Breast epithelium (tissue), 3 donors: ENCODE results near the gene GPX3.

Experiments
- POLR2A ChIP-seq: fragments of 450-650 bp; IDR thresholded peaks from one replicate; pipeline ENCODE4 v1.6.1; 2016; ENCODE audit warnings: antibody characterized with exemption, mild to moderate bottlenecking, moderate library complexity
- TF ChIP-seq, protein P1 (sequence below), 3 donors: fragments of 450-650 bp; IDR thresholded peaks; one replicate each; pipeline ENCODE4 v1.5.1; 2016 to 2017; ENCODE audit warnings: antibody characterized with exemption in 3 of 3, mild to moderate bottlenecking in 3 of 3, moderate library complexity in 3 of 3

DNA sequence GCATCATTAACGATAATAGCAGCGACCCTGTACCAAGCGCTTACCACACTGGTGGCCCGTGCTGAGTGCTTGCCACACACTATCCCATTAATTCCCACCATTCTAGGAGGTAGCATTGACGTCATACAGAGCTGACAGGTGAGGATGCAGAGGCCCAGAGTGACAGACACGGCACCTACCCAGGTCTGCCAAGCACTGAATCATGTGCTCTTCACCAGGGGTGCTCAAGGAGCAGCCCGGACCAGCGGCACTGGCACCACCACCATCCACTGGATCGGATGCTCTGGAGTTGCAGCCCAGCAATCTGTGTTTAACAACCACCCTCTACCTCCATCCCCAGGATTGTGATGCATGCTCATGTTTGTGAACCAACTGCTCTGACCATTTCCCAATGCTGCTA lies 57.0 kb downstream of the GPX3 start:
- no peak for TF ChIP-seq POLR2A
- TF ChIP-seq, protein P1, sequence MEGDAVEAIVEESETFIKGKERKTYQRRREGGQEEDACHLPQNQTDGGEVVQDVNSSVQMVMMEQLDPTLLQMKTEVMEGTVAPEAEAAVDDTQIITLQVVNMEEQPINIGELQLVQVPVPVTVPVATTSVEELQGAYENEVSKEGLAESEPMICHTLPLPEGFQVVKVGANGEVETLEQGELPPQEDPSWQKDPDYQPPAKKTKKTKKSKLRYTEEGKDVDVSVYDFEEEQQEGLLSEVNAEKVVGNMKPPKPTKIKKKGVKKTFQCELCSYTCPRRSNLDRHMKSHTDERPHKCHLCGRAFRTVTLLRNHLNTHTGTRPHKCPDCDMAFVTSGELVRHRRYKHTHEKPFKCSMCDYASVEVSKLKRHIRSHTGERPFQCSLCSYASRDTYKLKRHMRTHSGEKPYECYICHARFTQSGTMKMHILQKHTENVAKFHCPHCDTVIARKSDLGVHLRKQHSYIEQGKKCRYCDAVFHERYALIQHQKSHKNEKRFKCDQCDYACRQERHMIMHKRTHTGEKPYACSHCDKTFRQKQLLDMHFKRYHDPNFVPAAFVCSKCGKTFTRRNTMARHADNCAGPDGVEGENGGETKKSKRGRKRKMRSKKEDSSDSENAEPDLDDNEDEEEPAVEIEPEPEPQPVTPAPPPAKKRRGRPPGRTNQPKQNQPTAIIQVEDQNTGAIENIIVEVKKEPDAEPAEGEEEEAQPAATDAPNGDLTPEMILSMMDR (IDR thresholded peaks at IDR 0.05) = no peak
